Pulmonary artery endothelial cell (primary cell): ENCODE data around the gene BMPER. TPM values are rescaled to one million over a fixed set of nuclear protein-coding genes. Genes with fewer than 3 reads are reported as not detected.

ENCODE experiments used
- DNase-seq: peaks from one replicate; pipeline ENCODE4 v3.0.0-alpha.2; 2011; ENCODE audit warnings: low read depth, low spot score
- total RNA-seq: library from RNA; depleted of rRNA; stranded (reverse); fragments of >200 nt; gene quantifications from 2 replicates; pipeline ENCODE4 v1.2.3, GENCODE V29; 2014

Gene BMPER
- total RNA-seq, 1 donor from 2014 or later: 0.46 TPM

GRCh38 chr7:33887266-33887975, 17.9 kb upstream of the BMPER start:
- no peak for DNase-seq

GRCh38 chr7:33888166-33888565, 17.2 kb upstream of the BMPER start:
- DNase-seq: no peak

GRCh38 chr7:33892945-33893344, 12.4 kb upstream of the BMPER start:
- DNase-seq: no peak

GRCh38 chr7:33893377-33893776, 12.0 kb upstream of the BMPER start:
- no peak for DNase-seq

GRCh38 chr7:33895025-33895804, 10.1 kb upstream of the BMPER start:
- peak; percentile 32 for DNase-seq

GRCh38 chr7:33900501-33900900, 4.8 kb upstream of the BMPER start:
- DNase-seq: no peak

- DNase-seq: no peak
Observed at GRCh38 chr7:33901199-33901598, 4.1 kb upstream of the BMPER start.

GRCh38 chr7:33901847-33902246, 3.5 kb upstream of the BMPER start:
- DNase-seq: no peak

- DNase-seq: no peak
Observed at GRCh38 chr7:33902746-33903145, 2.6 kb upstream of the BMPER start.

- no peak for DNase-seq
Observed at GRCh38 chr7:33903791-33904680, 1.3 kb upstream of the BMPER start.

- no peak for DNase-seq
Observed at GRCh38 chr7:33904681-33905388, 504 bp upstream of the BMPER start.

- DNase-seq: no peak
Observed at GRCh38 chr7:33906697-33907096, 1.4 kb downstream of the BMPER start.

GRCh38 chr7:33907625-33908024, 2.3 kb downstream of the BMPER start:
- no peak for DNase-seq

GRCh38 chr7:33909318-33909717, 4.0 kb downstream of the BMPER start:
- no peak for DNase-seq

GRCh38 chr7:33909755-33910154, 4.4 kb downstream of the BMPER start:
- DNase-seq: no peak

- DNase-seq: no peak
Observed at GRCh38 chr7:33910756-33911155, 5.4 kb downstream of the BMPER start.

GRCh38 chr7:33916357-33917081, 11.2 kb downstream of the BMPER start:
- DNase-seq: no peak

GRCh38 chr7:33917661-33918060, 12.3 kb downstream of the BMPER start:
- DNase-seq: no peak

- no peak for DNase-seq
Observed at GRCh38 chr7:33918438-33919143, 13.3 kb downstream of the BMPER start.

GRCh38 chr7:33919449-33919848, 14.1 kb downstream of the BMPER start:
- DNase-seq: no peak
